Measurements from ENCODE around the gene PPT1. TPM values are rescaled to one million over a fixed set of nuclear protein-coding genes. Genes with fewer than 3 reads are reported as not detected.

PPT1 gene
- total and polyA plus RNA-seq, 2 of the 8 experiments (the other 6 are each of a cell fraction or from before 2014, with no cell fraction given), result 77.1 to 150 TPM

DNA sequence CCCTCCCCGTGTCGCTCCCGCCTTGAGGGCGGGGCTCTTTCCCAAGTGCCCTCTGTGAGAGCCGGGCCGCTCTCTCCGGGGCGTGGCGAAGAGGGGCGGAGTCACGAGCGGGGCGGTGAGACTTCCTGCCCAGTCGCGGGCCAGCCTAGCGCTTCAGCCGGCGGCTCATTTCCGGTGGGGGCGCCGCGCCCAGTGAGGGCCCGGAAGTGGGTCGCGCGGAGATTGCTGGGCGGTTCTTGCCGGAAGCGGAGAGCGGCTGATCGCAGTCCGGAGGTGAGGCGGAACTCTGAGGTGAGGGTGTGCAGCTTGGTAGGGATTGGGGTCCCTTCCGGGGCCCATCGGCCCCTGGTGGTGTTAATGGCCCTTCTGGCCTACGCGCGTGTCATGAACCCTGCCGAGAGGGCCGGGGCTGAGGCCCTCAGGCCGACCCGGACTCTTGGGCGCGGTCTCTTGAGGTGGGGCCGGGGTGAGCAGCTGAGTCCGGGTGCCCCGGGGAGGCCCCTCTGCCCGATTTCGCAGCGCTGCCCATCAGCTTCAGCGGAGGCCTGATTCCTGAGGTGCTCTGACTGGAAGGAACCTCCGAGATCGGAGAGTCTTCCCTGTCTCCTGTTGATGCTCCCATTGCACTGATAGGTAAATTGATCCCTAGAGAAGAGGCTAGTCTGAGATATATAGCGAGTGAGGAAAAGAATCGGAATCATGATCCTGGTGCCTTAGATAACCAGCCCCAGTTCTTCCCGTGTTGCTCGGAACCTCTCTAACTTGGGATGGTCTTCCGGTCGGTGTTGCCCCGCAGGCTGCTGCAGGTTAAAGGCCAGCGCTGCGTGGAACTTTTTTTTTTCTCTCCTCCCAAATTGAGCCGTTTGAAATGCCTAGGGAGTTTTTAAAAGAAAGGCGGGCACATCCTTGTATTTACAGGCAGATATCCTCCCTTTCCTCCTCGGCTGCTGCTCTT is 56.3 kb downstream of the PPT1 start, which contains the start of gene CAP1 (continued):
- TF ChIP-seq, protein P1, sequence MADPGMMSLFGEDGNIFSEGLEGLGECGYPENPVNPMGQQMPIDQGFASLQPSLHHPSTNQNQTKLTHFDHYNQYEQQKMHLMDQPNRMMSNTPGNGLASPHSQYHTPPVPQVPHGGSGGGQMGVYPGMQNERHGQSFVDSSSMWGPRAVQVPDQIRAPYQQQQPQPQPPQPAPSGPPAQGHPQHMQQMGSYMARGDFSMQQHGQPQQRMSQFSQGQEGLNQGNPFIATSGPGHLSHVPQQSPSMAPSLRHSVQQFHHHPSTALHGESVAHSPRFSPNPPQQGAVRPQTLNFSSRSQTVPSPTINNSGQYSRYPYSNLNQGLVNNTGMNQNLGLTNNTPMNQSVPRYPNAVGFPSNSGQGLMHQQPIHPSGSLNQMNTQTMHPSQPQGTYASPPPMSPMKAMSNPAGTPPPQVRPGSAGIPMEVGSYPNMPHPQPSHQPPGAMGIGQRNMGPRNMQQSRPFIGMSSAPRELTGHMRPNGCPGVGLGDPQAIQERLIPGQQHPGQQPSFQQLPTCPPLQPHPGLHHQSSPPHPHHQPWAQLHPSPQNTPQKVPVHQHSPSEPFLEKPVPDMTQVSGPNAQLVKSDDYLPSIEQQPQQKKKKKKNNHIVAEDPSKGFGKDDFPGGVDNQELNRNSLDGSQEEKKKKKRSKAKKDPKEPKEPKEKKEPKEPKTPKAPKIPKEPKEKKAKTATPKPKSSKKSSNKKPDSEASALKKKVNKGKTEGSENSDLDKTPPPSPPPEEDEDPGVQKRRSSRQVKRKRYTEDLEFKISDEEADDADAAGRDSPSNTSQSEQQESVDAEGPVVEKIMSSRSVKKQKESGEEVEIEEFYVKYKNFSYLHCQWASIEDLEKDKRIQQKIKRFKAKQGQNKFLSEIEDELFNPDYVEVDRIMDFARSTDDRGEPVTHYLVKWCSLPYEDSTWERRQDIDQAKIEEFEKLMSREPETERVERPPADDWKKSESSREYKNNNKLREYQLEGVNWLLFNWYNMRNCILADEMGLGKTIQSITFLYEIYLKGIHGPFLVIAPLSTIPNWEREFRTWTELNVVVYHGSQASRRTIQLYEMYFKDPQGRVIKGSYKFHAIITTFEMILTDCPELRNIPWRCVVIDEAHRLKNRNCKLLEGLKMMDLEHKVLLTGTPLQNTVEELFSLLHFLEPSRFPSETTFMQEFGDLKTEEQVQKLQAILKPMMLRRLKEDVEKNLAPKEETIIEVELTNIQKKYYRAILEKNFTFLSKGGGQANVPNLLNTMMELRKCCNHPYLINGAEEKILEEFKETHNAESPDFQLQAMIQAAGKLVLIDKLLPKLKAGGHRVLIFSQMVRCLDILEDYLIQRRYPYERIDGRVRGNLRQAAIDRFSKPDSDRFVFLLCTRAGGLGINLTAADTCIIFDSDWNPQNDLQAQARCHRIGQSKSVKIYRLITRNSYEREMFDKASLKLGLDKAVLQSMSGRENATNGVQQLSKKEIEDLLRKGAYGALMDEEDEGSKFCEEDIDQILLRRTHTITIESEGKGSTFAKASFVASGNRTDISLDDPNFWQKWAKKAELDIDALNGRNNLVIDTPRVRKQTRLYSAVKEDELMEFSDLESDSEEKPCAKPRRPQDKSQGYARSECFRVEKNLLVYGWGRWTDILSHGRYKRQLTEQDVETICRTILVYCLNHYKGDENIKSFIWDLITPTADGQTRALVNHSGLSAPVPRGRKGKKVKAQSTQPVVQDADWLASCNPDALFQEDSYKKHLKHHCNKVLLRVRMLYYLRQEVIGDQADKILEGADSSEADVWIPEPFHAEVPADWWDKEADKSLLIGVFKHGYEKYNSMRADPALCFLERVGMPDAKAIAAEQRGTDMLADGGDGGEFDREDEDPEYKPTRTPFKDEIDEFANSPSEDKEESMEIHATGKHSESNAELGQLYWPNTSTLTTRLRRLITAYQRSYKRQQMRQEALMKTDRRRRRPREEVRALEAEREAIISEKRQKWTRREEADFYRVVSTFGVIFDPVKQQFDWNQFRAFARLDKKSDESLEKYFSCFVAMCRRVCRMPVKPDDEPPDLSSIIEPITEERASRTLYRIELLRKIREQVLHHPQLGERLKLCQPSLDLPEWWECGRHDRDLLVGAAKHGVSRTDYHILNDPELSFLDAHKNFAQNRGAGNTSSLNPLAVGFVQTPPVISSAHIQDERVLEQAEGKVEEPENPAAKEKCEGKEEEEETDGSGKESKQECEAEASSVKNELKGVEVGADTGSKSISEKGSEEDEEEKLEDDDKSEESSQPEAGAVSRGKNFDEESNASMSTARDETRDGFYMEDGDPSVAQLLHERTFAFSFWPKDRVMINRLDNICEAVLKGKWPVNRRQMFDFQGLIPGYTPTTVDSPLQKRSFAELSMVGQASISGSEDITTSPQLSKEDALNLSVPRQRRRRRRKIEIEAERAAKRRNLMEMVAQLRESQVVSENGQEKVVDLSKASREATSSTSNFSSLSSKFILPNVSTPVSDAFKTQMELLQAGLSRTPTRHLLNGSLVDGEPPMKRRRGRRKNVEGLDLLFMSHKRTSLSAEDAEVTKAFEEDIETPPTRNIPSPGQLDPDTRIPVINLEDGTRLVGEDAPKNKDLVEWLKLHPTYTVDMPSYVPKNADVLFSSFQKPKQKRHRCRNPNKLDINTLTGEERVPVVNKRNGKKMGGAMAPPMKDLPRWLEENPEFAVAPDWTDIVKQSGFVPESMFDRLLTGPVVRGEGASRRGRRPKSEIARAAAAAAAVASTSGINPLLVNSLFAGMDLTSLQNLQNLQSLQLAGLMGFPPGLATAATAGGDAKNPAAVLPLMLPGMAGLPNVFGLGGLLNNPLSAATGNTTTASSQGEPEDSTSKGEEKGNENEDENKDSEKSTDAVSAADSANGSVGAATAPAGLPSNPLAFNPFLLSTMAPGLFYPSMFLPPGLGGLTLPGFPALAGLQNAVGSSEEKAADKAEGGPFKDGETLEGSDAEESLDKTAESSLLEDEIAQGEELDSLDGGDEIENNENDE (IDR thresholded peaks at IDR 0.05; ENCODE audit: insufficient replicate concordance, low read length), result no peak
- TF ChIP-seq RFX5 (IDR thresholded peaks at IDR 0.05; ENCODE audit: borderline replicate concordance, low read depth, low read length) (no peak), CREB1 (IDR thresholded peaks at IDR 0.05) (peak; percentile 61), GABPA (IDR thresholded peaks at IDR 0.05; ENCODE audit: borderline replicate concordance, insufficient read depth, low read length) (peak; percentile 94), SP1 (IDR thresholded peaks at IDR 0.05; ENCODE audit: low read depth, low read length) (0 out of 2 replicates have a peak, but pooled peaks have one; percentile 21), JUND (IDR thresholded peaks at IDR 0.05; ENCODE audit: low read length) (no peak)
- TF ChIP-seq, protein P2, sequence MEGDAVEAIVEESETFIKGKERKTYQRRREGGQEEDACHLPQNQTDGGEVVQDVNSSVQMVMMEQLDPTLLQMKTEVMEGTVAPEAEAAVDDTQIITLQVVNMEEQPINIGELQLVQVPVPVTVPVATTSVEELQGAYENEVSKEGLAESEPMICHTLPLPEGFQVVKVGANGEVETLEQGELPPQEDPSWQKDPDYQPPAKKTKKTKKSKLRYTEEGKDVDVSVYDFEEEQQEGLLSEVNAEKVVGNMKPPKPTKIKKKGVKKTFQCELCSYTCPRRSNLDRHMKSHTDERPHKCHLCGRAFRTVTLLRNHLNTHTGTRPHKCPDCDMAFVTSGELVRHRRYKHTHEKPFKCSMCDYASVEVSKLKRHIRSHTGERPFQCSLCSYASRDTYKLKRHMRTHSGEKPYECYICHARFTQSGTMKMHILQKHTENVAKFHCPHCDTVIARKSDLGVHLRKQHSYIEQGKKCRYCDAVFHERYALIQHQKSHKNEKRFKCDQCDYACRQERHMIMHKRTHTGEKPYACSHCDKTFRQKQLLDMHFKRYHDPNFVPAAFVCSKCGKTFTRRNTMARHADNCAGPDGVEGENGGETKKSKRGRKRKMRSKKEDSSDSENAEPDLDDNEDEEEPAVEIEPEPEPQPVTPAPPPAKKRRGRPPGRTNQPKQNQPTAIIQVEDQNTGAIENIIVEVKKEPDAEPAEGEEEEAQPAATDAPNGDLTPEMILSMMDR (IDR thresholded peaks at IDR 0.05; ENCODE audit: control extremely low read depth in 1 of 3, insufficient read depth in 1 of 3, low read depth in 1 of 3, low read length in 3 of 3), result no peak

Data from H1 (cell line).